Measurements from ENCODE around the gene TGM4.
"Not testable (repeated sequence)": the region's sequence is repeated elsewhere in the genome, so short reads cannot be mapped to it uniquely, and the experiment has no call there.

The TGM4 gene

GRCh38 chr3:44874308-44874707 lies at the start of gene TGM4:
Gene TGM4, plus strand, starts transcription at chr3:44874608. Its CDS starts 71 bp downstream, at chr3:44874679.
- DNase-seq (ENCODE audit: low spot score): no peak

GRCh38 chr3:44825264-44825925 lies 49.0 kb upstream of the TGM4 start:
- peak; percentile 69 for DNase-seq (ENCODE audit: low spot score)

DNA sequence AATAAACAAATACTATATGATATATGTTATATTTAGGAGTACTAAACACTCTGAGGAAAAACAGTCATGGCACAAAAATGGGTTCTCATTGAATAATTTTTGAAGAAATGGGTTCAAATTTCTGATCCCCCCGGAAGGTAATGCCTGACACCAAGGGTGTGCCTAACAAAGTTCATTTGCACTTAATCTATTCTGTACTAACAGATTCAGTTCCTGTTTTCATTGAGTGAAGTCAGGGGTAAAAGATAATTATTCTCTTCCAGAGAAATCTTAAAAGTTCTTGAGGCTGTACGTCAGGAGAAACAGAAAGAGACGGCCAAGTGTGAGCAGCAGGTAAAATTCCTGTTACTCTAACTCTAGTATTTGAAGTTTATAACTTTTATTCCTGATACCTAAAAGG lies 47.2 kb upstream of the TGM4 start:
- DNase-seq (ENCODE audit: low spot score): no peak

DNA sequence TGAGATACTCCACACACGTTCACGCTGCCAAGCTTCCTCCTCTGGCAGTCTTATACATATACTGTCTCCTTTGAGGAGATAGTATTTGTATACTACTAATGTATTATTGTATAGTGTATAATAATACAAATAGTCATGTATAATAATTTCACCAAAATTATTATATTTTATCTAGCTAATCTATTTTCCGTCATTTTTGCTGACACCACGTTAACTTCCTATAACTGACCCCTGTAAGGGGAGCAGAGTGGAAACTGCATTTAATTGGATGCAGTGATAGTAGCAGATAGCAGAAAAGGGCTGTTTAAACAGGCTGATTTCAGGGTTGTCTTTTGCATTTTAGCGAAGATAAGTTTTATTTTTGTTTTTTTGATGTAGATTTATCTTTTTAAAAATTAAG lies 43.2 kb upstream of the TGM4 start:
- DNase-seq (ENCODE audit: low spot score): no peak

GRCh38 chr3:44832032-44832431 lies 42.4 kb upstream of the TGM4 start:
- DNase-seq (ENCODE audit: low spot score): no peak

DNA sequence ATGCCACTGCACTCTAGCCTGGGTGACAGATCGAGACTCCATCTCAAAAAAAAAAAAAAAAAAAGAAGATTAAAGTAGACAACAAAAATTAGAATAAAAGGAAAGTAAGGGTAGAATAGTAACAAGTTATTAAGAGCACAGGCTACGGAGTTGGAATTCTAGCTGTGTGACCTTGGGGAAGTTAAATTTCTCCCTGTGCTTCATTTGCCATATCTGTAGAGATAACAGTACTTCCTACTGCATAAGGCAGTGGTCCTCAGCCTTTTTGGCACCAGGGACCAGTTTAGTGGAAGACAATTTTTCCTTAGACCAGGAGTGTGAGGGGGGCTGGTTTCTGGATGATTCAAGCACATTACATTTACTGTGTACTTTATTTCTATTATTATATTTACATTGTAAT lies 41.4 kb upstream of the TGM4 start:
- no peak for DNase-seq (ENCODE audit: low spot score)

GRCh38 chr3:44833394-44833793 lies 41.0 kb upstream of the TGM4 start:
- DNase-seq (ENCODE audit: low spot score): no peak

- DNase-seq (ENCODE audit: low spot score): no peak
Measured at GRCh38 chr3:44835684-44836083, 38.7 kb upstream of the TGM4 start.

DNA sequence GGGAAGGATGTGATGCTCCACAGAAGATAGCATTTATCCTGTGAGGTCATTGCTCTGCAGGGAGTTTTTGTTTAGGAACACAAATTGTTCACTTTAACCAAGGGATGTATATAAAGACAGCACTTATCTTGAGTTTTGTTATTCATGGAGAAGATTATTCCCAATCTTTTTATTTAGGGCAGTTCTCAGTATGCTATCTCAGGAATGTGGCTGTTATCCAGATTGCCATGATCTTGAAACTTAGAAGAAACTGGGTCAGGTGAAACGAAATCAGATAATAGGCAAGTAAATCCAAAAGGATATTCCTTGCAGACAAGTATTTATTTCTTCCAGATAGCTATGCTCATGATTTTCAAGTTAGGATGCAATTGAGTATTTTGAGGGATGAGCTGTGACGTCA lies 32.0 kb upstream of the TGM4 start:
- DNase-seq (ENCODE audit: low spot score): no peak

DNA sequence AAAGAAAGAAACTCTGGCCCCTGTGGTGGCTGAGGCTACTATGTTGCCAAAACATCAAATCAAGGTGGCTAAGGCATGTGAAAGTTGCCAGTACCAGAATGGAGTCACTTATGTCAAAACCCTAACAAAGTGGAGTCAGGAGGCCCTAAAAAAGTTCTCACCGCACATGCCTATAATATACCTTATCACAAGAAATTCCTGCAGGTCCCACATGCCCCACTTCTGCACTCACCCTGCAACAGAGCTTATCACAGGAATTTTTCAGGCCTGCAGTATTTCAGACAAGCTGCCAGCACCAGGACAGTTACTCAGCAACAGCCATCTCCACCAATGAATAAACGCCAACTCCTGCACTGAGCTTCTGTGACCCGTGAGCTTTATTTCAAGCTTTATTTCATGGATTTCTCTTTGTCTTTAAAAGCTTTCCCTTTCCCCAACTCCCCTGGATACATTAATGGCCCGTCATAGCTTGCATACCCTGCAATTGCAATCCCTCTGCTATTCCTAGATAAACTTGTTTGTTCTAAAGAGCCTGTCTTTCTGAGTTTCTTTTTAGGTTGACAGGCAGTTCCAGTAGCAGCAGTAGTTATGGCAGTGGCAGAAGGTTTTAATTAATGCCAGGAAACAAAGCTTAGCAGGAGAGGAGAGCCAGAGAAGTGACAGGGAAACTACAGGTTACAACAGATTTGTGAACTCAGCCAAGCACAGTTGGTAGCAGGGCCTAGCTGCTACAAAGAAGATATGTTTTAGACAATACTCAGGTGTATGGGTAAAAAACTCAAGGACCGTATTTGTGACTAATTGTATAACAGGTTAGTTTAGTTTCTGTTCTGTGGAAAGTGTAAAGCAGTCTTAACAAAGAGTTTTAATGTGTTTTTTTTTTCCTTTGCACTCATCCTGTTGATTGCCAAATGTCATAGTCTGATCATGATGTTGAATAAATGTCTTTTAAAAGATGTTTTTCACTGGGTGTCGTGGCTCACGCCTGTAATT lies 28.6 kb upstream of the TGM4 start:
- DNase-seq (ENCODE audit: low spot score): peak; percentile 47

GRCh38 chr3:44848634-44849033 lies 25.8 kb upstream of the TGM4 start:
- DNase-seq (ENCODE audit: low spot score): no peak

DNA sequence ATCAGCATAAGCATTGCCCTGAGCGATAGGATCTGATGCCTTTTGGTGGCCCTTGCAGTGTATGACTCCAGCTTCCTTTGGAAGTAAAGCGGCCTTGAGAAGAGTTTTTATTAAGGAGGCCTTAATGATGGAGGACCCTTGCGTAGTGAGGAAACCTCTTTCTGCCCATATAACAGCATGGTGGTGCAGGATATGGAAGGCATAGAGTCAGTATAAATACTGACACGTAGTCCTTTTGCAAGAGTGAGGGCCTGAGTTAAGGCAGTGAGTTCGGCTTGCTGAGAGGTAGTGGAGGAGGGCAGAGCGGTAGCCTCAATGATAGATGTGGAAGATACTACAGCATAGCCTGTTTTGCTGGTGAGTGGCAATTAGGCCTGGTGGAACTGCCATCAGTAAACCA lies 17.7 kb upstream of the TGM4 start:
- not testable (repeated sequence) for DNase-seq (ENCODE audit: low spot score)

DNA sequence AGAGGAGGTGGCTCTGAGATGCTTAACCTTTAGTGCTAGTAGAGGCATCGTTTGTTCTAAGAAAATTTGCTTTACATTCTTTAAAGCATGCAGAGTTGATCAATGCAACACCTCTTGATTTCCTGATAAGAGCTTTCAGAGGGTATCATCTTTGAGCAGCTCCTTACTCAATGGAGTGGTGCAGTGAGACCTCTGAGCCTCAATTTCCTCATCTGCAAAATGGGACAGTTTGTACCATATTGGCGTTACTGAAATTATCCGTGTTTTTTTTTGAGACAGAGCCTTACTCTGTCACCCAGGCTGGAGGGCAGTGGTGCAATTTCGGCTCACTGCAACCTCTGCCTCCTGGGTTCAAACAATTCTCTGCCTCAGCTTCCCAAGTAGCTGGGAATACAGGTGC lies 14.3 kb upstream of the TGM4 start:
- no peak for DNase-seq (ENCODE audit: low spot score)

DNA sequence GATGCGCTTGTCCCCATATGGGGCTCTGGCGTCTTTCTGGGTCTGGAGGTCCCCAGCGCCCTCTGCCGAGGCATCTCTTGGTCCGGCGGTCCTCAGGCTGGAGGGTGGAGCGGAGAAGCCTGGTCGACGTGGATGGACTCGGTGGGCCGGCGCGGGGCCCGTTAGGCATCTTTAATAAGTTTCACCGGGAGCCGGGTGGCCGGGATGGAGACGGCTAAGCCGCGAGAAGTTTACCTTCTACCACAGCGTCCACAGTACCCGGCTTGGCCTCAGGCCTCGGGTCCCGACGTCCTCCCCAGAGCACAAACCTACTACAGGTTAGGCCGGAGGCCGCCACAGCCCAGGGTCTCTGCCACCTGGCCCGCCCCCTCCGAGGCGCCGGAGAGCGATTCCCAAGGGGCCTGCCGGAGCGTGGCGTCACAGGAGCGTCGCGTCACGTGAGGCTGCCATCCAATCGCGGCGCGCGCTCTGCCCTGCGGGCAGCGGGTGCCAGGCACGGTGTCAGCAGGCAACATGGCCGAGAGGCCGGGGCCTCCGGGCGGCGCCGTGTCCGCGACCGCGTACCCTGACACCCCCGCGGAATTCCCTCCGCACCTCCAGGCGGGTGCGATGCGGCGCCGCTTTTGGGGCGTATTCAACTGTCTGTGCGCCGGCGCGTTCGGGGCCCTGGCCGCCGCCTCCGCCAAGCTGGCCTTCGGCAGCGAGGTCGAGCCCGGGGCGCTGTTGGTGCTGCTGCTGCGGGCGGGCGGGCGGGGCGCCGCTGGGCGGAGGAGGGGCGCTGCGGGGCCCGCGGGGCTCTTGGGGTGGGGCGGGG lies 12.8 kb upstream of the TGM4 start, which contains the start of gene TMEM42:
TMEM42 (plus strand) TSS at position 501 of the 814 bp plus-strand sequence; CDS start at position 514, 13 bp downstream.
- DNase-seq (ENCODE audit: low spot score): peak; percentile 99

- no peak for DNase-seq (ENCODE audit: low spot score)
Measured at GRCh38 chr3:44862226-44862637, 12.2 kb upstream of the TGM4 start.

- no peak for DNase-seq (ENCODE audit: low spot score)
Measured at GRCh38 chr3:44865272-44866035, 9.0 kb upstream of the TGM4 start.

DNA sequence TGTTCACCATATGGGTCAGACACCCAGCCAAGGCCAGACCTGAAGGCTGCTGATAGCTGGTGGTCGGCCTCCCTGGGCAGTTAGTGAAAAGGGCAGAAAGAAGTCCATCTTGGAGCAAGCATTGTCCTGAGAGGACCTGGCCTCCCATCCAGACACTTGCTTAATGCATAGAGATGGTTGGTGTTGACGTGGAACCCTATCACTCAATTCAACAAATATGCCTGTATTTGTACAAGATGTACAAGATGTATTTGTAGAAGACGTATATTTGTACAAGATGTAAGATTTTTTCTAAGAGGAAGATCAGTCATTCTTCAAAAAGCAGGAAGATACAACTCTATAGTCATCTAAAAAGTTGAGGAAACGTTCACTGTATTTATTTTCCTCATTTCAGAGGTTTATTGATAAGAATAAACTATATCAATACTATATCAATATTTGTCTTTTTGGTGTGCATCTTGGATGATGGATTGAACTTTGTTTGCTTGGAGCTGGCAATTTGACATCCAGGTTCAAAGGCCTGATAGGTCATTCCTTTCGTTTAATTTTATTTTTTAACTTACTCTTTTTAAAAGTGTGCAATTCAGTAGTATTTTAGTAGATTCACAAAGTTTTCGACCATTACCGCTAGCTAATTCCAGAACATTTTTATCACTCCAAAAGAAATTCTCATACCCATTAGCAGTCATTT lies 6.8 kb upstream of the TGM4 start:
- no peak for DNase-seq (ENCODE audit: low spot score)

- DNase-seq (ENCODE audit: low spot score): no peak
Measured at GRCh38 chr3:44870375-44871061, 3.9 kb upstream of the TGM4 start.

- DNase-seq (ENCODE audit: low spot score): no peak
Measured at GRCh38 chr3:44875596-44875995, 1.2 kb downstream of the TGM4 start.

DNA sequence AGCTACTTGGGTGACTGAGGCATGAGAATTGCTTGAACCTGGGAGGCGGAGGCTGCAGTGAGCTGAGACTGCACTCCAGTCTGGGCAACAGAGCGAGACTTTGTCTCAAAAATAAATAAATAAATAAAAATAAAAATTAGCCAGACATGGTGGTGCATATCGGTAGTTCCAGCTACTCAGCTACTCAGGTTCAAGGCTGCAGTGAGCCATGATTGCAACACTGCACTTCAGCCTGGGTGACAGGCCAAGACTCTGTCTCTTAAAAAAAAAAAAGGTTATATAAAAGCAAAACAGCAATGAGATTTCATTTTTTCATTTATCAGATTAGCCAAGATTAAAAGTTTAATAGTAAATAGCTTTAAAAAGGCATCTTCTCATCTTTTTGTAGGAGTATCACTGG lies 2.9 kb downstream of the TGM4 start:
- no peak for DNase-seq (ENCODE audit: low spot score)

Measured in AG20443 (cell line).